GM10266 (cell line): ENCODE measurements around the gene SKA3.
"Not testable (repeated sequence)": the region's sequence is repeated elsewhere in the genome, so short reads cannot be mapped to it uniquely, and the experiment has no call there.

Experiments used
- DNase-seq: peaks from one replicate; pipeline ENCODE4 v3.0.0; 2012; ENCODE audit errors: extremely low spot score
- CTCF ChIP-seq: IDR thresholded peaks from 2 replicates; pipeline ENCODE4 v1.5.1; 2012; ENCODE audit warnings: mild to moderate bottlenecking, low read depth; ENCODE audit not compliant: control insufficient read depth, insufficient read depth; ENCODE audit errors: missing control alignments

SKA3 gene

GRCh38 chr13:21212138-21212775, 35.9 kb upstream of the SKA3 start:
- DNase-seq, result no peak
- TF ChIP-seq CTCF, result no peak

GRCh38 chr13:21208652-21209154, 32.4 kb upstream of the SKA3 start:
- no peak for TF ChIP-seq CTCF
- DNase-seq, result no peak

GRCh38 chr13:21202767-21203531, 26.6 kb upstream of the SKA3 start:
- DNase-seq, result no peak
- no peak for TF ChIP-seq CTCF

- DNase-seq, result not testable (repeated sequence)
Measured at GRCh38 chr13:21201456-21202190, 25.3 kb upstream of the SKA3 start.

- DNase-seq, result not testable (repeated sequence)
Measured at GRCh38 chr13:21198391-21198790, 22.0 kb upstream of the SKA3 start.

- not testable (repeated sequence) for DNase-seq
Measured at GRCh38 chr13:21197606-21198225, 21.4 kb upstream of the SKA3 start.

GRCh38 chr13:21194756-21195155, 18.4 kb upstream of the SKA3 start:
- DNase-seq, result not testable (repeated sequence)

- DNase-seq, result not testable (repeated sequence)
Measured at GRCh38 chr13:21186410-21186809, 10.1 kb upstream of the SKA3 start.

- no peak for TF ChIP-seq CTCF
- no peak for DNase-seq
Measured at GRCh38 chr13:21181671-21182070, 5.3 kb upstream of the SKA3 start.

GRCh38 chr13:21176982-21177284, 581 bp upstream of the SKA3 start:
- TF ChIP-seq CTCF, result no peak
- peak; percentile 45 for DNase-seq
